ENCODE data around the gene MATK.

DNA sequence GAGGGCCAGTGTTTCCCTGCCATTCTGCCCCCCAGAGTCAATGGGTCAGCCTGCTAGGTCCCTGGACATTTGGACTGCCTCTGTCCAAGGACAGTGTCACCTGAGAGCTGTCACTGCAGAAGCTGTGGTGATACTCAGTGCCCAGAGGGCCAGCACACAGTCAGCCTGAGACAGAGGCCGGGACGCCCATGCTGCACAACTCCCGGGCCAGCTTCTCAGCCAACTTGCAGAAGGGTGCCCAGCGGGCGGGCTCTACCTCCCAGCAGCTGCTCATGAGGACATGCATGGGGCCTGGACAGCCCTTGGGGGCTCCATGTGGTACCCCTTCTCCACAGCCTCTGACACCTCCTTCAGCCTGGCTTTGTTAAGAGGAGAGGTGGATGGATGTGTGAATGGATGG lies 10.3 kb downstream of the MATK start:
- TF ChIP-seq EP300 (IDR thresholded peaks at IDR 0.05): no peak
- no peak for TF ChIP-seq POLR2A (IDR thresholded peaks at IDR 0.05)
- TF ChIP-seq, protein P1, sequence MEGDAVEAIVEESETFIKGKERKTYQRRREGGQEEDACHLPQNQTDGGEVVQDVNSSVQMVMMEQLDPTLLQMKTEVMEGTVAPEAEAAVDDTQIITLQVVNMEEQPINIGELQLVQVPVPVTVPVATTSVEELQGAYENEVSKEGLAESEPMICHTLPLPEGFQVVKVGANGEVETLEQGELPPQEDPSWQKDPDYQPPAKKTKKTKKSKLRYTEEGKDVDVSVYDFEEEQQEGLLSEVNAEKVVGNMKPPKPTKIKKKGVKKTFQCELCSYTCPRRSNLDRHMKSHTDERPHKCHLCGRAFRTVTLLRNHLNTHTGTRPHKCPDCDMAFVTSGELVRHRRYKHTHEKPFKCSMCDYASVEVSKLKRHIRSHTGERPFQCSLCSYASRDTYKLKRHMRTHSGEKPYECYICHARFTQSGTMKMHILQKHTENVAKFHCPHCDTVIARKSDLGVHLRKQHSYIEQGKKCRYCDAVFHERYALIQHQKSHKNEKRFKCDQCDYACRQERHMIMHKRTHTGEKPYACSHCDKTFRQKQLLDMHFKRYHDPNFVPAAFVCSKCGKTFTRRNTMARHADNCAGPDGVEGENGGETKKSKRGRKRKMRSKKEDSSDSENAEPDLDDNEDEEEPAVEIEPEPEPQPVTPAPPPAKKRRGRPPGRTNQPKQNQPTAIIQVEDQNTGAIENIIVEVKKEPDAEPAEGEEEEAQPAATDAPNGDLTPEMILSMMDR (IDR thresholded peaks at IDR 0.05): no peak

Data from sigmoid colon (tissue), 4 donors.